C4-2B (cell line): ENCODE data around the gene PARS2.

Experiments used
- CTCF ChIP-seq: fragments of 450-650 bp; conservative IDR thresholded peaks from 2 replicates; pipeline ENCODE4 v1.5.1; 2017; ENCODE audit warnings: mild to moderate bottlenecking
- ZFX ChIP-seq: fragments of 450-650 bp; IDR thresholded peaks from 2 replicates; pipeline ENCODE4 v1.6.1; 2017

- no peak for TF ChIP-seq CTCF
- no peak for TF ChIP-seq ZFX
Observed at GRCh38 chr1:54786778-54787177, 22.5 kb upstream of the PARS2 start.
